Neural cell (in vitro differentiated cells): ENCODE data around the gene SACM1L.

Experiments
- EP300 ChIP-seq: fragments of 450-650 bp; conservative IDR thresholded peaks from 2 replicates; pipeline ENCODE4 v1.6.1; 2014; ENCODE audit warnings: antibody characterized with exemption, mild to moderate bottlenecking, moderate library complexity; ENCODE audit not compliant: poor library complexity, severe bottlenecking
- EZH2 ChIP-seq: fragments of 200-600, 300-800 bp; shearing (Covaris generic), sonication (generic); IDR thresholded peaks from 2 replicates; pipeline ENCODE4 v1.6.1; 2014; ENCODE audit warnings: antibody characterized with exemption, low read length, borderline replicate concordance, mild to moderate bottlenecking; ENCODE audit not compliant: insufficient read depth, poor library complexity, severe bottlenecking
- MXI1 ChIP-seq: fragments of 450-650 bp; conservative IDR thresholded peaks from 2 replicates; pipeline ENCODE4 v1.6.1; 2014; ENCODE audit warnings: antibody characterized with exemption, mild to moderate bottlenecking; ENCODE audit not compliant: poor library complexity, severe bottlenecking
- POLR2AphosphoS5 ChIP-seq: IDR thresholded peaks from 2 replicates; pipeline ENCODE4 v1.6.1; 2012
- RAD21 ChIP-seq: fragments of 450-650 bp; conservative IDR thresholded peaks from 2 replicates; pipeline ENCODE4 v1.6.1; 2014; ENCODE audit warnings: antibody characterized with exemption, mild to moderate bottlenecking, moderate library complexity
- SMC3 ChIP-seq: fragments of 450-650 bp; conservative IDR thresholded peaks from 2 replicates; pipeline ENCODE4 v1.6.1; 2014; ENCODE audit warnings: antibody characterized with exemption, mild to moderate bottlenecking, moderate library complexity; ENCODE audit not compliant: poor library complexity
- TAF1 ChIP-seq: IDR thresholded peaks from 2 replicates; pipeline ENCODE4 v1.6.1; 2012; ENCODE audit warnings: low read depth
- TF ChIP-seq, protein P1 (sequence below): fragments of 450-650 bp; IDR thresholded peaks from 2 replicates; pipeline ENCODE4 v1.5.1; 2014; ENCODE audit warnings: antibody characterized with exemption, mild to moderate bottlenecking, moderate library complexity; ENCODE audit not compliant: poor library complexity, severe bottlenecking
- TF ChIP-seq, protein P2 (sequence below): IDR thresholded peaks from 2 replicates; pipeline ENCODE4 v1.6.1; 2012; ENCODE audit warnings: borderline replicate concordance

DNA sequence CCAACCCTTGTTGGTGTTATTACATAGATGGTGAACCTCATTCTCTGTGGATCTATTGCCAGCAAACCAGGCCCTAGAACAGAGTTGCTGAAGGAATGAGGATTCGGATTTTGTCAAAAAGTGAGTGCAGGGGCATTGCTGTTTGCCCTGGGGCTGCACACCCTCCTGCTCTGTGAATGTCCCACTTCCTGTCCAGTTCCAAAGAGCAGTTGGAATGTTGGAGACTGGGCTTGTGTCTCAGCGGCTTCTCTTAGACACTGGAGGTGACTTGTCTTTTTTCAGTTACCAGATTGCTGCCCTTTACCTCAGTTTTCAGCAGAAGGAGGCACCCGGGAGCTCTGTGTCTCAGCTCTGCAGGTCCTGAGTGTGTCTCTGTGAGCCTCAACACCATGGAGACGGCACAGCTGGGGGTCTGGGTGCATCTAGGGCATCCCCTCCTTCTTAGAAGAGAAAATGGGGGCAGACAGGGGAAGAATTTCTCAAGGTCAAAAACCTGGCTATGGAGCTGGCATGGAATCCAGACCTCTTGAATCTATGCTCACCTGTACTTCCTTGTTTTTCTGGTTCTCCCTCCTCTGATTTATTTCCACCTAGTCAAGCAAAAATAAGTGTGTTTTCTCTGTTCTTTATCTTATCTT, 48.4 kb upstream of the SACM1L start:
- TF ChIP-seq, protein P1, sequence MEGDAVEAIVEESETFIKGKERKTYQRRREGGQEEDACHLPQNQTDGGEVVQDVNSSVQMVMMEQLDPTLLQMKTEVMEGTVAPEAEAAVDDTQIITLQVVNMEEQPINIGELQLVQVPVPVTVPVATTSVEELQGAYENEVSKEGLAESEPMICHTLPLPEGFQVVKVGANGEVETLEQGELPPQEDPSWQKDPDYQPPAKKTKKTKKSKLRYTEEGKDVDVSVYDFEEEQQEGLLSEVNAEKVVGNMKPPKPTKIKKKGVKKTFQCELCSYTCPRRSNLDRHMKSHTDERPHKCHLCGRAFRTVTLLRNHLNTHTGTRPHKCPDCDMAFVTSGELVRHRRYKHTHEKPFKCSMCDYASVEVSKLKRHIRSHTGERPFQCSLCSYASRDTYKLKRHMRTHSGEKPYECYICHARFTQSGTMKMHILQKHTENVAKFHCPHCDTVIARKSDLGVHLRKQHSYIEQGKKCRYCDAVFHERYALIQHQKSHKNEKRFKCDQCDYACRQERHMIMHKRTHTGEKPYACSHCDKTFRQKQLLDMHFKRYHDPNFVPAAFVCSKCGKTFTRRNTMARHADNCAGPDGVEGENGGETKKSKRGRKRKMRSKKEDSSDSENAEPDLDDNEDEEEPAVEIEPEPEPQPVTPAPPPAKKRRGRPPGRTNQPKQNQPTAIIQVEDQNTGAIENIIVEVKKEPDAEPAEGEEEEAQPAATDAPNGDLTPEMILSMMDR = no peak
- TF ChIP-seq SMC3 (no peak), MXI1 (no peak), POLR2AphosphoS5 (no peak), EP300 (no peak), EZH2 (no peak), TAF1 (no peak), RAD21 (no peak)
- TF ChIP-seq, protein P2, sequence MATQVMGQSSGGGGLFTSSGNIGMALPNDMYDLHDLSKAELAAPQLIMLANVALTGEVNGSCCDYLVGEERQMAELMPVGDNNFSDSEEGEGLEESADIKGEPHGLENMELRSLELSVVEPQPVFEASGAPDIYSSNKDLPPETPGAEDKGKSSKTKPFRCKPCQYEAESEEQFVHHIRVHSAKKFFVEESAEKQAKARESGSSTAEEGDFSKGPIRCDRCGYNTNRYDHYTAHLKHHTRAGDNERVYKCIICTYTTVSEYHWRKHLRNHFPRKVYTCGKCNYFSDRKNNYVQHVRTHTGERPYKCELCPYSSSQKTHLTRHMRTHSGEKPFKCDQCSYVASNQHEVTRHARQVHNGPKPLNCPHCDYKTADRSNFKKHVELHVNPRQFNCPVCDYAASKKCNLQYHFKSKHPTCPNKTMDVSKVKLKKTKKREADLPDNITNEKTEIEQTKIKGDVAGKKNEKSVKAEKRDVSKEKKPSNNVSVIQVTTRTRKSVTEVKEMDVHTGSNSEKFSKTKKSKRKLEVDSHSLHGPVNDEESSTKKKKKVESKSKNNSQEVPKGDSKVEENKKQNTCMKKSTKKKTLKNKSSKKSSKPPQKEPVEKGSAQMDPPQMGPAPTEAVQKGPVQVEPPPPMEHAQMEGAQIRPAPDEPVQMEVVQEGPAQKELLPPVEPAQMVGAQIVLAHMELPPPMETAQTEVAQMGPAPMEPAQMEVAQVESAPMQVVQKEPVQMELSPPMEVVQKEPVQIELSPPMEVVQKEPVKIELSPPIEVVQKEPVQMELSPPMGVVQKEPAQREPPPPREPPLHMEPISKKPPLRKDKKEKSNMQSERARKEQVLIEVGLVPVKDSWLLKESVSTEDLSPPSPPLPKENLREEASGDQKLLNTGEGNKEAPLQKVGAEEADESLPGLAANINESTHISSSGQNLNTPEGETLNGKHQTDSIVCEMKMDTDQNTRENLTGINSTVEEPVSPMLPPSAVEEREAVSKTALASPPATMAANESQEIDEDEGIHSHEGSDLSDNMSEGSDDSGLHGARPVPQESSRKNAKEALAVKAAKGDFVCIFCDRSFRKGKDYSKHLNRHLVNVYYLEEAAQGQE = no peak
